NOMO-1 treated with dmso at 0.1 percent for 144 hours (cell line): Measurements from ENCODE around the gene KIF6.

Experiments used
- DNase-seq: peaks from one replicate; lab custom pipeline; 2025; ENCODE audit not compliant: unreplicated experiment; lab: John Stamatoyannopoulos, UW

KIF6 gene

DNA sequence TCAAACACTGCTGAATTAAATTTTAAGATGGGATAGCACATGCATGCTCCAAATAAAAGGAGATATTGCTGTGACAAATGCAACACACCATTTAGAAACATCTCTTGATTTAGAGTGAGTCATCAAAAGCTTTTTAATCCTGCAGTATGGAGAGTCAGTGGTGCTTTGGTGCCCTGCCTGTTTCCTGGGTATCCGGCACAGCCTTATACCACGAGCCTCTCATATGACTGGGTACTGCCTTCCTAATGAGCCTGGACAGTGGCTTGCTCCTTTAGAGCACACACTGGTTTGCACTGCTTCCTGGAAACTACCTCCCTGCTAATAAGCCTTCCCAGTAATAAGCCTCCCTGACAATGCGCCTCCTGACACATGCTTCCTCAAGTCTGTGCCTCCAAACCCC, 337.4 kb downstream of the KIF6 start:
- DNase-seq: no peak

DNA sequence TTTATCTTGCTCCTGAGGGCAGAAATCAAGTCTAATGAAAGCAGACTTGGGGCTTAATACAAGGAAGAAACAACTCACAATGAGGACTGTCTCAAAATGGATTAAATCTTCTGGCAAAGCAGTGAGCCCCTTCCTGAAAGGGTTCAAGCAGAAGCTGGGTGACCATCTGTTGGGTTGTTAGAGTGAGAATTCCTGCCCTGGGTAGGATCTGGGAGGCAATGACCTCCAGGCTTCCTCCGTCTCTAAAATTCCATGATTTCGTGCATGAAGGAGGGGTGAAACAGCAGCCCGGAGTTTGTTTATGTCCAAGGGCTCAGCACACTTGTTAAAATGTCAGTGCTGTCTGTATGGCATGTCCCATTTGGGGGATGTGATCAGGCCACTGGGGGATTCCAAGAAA, 338.7 kb downstream of the KIF6 start:
- no peak for DNase-seq

DNA sequence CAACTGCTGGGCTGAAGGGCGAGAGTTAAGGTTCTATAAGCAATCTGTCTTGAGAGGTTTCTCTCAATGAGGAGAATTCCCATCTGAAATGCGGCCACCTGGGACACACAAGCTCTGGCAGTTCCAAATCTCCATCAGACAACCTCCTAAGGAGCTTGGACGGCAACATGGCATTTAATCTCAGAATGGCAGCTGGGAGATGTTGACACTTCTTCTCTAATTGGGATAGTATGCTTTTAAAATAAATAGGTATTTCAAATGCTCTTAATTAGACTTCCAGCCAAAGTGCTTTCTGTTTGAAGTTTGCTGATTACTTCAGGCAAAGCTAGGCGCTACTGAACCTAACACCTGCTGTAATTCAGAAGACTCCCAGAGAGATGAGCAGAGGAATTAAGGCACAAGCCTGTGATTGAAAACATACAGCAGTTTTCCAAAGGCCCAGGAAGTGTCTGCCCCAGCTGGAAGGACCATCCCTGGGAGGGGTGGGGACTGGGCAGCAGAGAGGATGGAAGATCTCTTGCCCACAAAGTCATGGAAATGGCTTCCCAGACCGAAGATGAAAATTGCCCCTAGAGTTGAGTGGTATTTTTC, 343.6 kb downstream of the KIF6 start:
- DNase-seq: no peak

DNA sequence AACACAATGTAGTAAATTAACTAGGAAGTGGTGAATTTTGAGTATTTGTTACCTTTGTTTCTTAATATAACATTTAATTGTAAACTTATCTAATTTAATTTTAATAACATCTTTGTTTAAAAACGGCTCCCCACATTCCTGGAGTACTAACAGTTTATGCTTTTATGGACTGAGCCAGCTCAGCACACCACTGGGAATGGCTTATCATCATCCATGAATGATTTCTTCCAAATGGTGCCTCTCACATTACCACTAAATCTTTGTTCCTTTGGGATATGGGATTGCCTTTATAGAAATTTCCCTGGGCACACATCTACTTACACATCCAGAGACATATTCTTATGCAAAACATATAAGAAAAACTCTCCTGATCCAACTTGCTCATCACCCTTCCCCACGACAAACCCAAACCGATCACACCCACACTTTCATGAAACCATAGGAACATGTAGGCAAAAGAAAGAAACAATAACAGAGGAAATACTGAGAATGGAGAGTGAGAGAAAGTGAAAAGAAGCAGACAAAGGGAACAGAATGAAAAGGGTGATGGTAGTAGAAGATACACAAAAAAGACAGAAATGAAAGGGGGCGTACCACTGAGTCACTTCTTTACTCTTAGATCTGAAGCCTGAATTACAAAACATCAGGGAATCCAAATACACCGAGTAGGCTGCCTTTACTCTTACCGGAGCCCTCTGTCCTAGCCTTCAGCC, 344.2 kb downstream of the KIF6 start:
- no peak for DNase-seq

- DNase-seq: no peak
Measured at GRCh38 chr6:39378960-39379425, 346.2 kb downstream of the KIF6 start.

DNA sequence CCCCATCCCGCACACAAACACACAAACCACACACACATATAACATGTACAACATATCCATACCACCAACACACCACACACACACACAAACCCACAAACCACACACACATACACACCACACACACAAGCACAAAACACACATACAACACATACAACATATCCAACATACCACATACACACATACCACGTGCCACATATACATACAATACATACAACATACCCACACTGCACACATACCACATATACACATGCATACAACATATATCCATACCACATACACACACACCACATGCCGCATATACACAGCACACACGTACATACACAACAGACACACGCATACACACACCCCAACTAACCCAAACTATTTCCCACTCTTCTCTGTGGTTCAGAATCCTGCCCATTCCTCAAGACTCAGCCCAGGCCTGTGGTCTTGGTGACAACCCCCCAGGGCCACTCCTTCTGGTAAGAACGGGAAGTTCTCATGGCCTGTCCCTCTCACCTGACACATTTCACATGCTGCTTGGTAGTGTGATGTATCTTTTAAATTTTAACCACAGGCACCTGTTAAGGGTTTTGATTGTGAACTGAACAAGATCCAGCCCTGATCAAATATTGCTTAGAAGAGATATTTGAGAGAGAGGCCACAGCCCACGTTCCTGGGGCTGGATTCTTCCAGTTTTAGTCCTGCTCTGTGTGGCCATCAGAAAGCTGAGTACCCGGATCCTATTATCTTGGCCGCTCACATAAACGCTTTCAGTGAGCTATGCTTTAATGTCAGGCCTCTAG, 346.8 kb downstream of the KIF6 start:
- DNase-seq: no peak

DNA sequence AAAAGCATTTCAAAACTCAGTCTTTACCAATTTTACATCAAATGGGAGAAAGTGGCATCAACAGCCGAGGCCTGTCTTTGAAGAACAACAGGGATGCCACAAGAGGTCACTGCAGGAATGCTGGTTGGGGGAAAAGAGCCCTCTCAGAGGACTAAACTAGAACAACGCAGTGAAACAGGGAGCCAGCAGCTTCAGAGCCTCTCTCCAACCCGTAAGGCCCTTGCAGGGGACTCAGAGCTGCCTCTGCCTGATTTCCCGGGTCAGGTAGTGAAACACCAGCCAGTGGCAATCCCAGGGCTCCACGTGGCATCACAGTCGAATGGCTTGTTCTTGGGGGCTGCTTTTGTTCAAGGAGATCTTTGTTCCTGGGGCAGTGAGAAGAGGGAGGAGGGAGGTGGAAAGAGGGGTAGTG, 347.7 kb downstream of the KIF6 start:
- no peak for DNase-seq

- DNase-seq: no peak
Measured at GRCh38 chr6:39375405-39375804, 349.8 kb downstream of the KIF6 start.

DNA sequence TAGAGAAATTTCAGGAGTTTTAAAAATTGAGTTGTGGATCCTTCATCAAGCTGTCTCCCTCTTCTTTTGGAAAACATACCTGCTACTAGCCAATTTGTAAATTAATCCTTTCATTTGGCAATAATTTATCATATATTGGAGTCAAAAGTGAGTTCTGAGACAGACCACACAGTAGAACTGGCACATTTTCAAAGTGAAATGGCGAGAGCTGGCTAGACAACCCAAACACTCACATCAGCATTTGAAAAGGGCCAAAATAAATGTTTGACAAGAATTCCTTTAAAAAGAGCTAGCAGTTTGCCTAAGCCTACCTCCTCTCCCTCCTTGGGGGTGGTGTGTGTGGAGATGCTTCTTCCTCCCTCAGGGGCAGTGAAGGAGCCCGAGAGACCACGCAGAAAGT, 354.8 kb downstream of the KIF6 start:
- no peak for DNase-seq

DNA sequence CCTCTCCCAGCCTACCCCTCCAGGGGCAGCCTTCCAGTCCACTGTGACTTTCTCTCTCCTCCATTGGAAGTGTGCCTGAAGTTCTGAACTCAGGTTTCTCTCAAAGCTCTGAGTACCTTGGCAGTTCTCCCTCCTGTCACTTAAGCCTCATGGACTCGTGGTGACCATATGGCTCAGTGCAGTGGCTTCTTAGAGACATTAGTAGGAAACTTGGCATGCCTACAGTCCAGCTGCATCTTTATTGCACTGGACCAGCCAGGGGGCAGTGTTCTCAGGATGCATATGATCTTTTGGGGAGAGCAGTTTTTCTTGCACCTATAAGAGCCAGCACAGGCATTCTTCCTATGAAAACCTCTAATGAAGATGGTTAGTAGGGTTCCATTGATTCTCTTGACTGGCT, 355.2 kb downstream of the KIF6 start:
- DNase-seq: no peak

GRCh38 chr6:39367700-39368099, 357.5 kb downstream of the KIF6 start:
- DNase-seq: no peak

GRCh38 chr6:39366931-39367618, 358.1 kb downstream of the KIF6 start:
- no peak for DNase-seq

DNA sequence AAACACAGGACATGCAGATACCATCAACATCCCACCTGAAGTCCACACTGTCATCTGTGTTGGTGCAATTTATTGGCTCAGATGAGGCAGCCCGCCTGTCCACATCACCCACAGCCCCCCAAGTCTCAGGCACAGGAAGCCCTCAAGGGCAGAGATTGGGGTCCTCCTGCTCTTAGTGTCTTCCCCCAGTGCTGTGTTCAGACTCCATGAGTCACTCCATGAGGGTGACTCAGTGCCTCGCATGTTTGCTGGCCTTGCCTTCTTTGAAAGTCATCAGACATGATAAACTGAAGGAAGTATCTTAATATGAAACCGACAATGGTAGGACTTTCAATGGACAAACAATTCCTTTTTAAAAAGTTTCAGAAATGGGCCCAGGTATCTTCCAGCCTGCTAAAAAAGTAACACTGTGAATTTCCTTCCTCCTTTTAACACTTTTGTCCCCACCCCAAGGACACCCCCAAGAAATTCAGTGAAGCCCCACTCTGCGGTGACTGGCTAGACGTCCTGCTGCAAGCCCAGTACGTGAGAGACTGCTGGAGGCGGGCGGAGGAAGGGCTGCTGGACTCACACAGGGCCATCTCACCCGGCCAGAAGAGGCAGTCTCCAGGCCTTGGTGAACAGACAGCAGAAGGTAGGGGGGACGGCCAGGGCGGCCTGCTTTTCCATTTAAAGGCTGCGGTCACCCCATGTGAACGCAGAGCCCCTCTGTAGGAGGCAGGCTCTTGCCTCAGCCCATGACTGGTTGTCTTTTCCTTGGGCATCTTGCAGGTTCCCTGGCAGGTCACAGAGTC, 359.7 kb downstream of the KIF6 start:
- DNase-seq: no peak

GRCh38 chr6:39363280-39363679, 361.9 kb downstream of the KIF6 start:
- no peak for DNase-seq

DNA sequence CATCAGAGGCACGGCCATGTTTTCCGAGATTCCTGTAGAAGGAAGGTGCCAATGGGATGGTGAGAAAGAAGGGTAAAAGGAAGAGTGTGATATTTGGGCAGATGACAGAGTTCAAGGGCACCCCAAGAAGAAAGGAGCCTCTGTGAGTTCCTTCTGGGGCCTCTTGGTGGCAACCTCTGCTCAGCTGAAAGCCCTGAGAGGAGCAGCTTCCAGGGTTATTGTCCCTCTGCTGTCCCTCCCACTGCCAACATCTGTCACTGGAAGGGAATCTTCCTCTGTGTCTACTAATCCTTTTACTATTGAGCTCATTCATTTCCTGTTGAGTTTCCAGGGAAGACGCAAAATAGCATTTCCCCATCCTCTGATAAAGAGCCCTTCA, 362.7 kb downstream of the KIF6 start:
- DNase-seq: no peak

GRCh38 chr6:39361657-39362486, 363.3 kb downstream of the KIF6 start:
- peak; percentile 65 for DNase-seq

DNA sequence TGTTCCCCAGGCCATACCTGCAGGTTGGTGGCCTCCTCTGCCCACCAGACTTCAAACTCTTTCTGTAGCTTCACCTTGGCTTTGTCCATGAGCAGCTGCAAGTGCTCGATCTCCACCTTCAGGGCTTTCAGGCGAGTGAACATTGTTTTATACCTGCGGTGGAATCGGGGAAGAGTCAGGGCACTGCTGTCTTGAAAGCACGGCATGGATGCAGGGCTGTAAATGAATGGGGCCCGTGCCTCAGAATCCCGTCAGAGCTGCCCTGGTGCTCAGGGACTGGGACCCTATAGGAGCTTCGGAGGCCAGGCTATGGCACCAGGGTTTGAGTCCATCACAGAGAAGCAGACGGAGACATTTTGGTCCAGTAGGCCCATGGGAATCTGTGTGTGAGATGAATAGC, 364.8 kb downstream of the KIF6 start:
- no peak for DNase-seq

DNA sequence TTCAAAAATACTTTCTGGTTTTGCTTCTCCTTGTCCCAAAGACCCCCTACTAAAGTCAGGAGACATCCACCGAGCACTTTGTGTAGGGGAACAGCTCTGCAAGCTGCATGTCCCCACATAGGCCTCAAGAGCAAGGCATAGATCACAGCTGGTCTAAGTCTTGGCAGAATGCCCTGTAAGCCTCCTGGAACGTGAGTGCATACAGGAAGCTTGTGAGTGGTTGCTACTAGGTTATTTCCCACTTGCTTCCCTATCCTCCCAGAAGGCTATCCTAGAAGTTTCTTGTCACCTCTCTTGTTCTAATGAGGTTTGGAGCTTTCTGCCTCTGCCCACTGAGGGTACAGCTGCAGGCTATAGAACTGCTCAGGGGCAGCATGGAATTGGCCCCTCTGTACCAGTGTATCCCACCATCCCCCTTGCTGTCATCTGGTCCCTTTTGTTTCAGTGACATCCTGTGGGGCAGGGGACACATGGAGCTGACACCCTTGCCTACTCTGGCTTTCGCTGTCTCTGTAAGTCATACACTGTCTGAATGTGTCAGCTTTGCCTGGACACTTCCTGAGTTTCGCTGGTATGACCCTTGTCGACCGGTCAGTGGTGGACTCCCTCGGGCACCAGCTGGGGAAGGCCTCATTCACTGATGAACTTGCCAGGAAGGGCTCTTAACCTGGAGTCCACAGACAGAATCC, 367.1 kb downstream of the KIF6 start:
- DNase-seq: no peak

DNA sequence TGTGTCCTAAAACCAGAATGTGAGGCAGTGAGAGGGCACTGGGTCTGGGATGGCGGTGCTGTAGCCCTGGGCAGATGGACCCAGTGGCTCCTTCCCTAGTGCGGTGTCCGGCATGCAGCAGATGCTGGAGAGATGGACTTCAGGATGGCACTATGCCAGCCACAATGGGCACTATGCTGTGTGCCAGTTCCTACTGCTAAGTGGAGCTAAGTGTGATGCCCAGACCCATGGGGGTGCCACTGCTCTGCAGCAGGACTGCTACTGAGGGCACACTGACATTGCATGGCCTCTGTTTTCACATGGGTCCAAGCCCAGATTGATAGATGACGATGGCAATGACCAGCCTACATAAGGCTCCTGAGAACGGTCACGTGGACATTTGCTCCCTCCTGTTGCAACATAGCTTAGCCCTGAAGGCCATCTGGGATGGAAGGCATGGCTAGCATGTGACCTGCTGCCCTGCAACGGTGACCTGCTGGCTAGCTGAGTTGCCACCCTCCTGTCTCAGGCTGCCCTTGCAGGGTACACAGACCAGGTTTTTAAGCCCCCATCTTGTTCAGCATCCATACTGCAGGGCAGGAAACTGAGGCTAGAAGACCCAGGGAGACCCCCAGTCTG, 371.4 kb downstream of the KIF6 start:
- DNase-seq: no peak
